Body of pancreas (tissue), 4 donors: ENCODE results near the gene PPP2R5C. TPM values are rescaled to one million over a fixed set of nuclear protein-coding genes. Genes with fewer than 3 reads are reported as not detected.

Experiments
- ATAC-seq: fragments of 150-250 bp; one replicate; pipeline ENCODE4 v1.9.1; 2016
- DNase-seq, 4 donors: peaks; one replicate each; pipeline ENCODE4 v3.0.0-alpha.2; 2019
- H3K27ac ChIP-seq, 4 donors: fragments of 200-600 bp; sonication (generic); 1 replicate in 3 of 4; 2 replicates in 1 of 4; pipeline versions ENCODE4 v1.5.1 to v1.6.1; 2016 to 2019; ENCODE audit warnings: mild to moderate bottlenecking in 1 of 4, mixed read lengths in 1 of 4, moderate library complexity in 1 of 4
- H3K27me3 ChIP-seq, 2 donors: fragments of 200-600 bp; sonication (generic); one replicate each; pipeline ENCODE4 v1.6.0; 2016; ENCODE audit warnings: mild to moderate bottlenecking in 1 of 2
- H3K36me3 ChIP-seq, 2 donors: fragments of 200-600 bp; sonication (generic); replicated peaks in 1 of 2; 2 replicates each; pipeline ENCODE4 v1.5.1; 2016; ENCODE audit warnings: low read depth in 2 of 2; ENCODE audit not compliant: insufficient read depth in 1 of 2
- H3K4me1 ChIP-seq: fragments of 200-600 bp; sonication (generic); one replicate; pipeline ENCODE4 v1.6.0; 2016
- H3K4me3 ChIP-seq, 2 donors: fragments of 200-600 bp; sonication (generic); 1 replicate in 1 of 2; 2 replicates in 1 of 2; pipeline ENCODE4 v1.5.1; 2016 to 2019
- H3K9me3 ChIP-seq, 3 donors: fragments of 200-600 bp; sonication (generic); 1 replicate in 2 of 3; 2 replicates in 1 of 3; pipeline ENCODE4 v1.5.1; 2016
- POLR2A ChIP-seq, 3 donors: fragments of 450-650 bp; IDR thresholded peaks; one replicate each; pipeline ENCODE4 v1.6.1; 2016; ENCODE audit warnings: antibody characterized with exemption in 3 of 3, mild to moderate bottlenecking in 2 of 3
- WGBS, 2 donors: methylation state at CpG; one replicate each; pipeline ENCODE4 v1.1.5; 2017; 5-methylcytosine and 5-hydroxymethylcytosine counted together
- intact Hi-C: fragments of 100-400 bp; cut with DNase I; formaldehyde crosslinking; loops from one replicate; pipeline ENCODE4 v1.15.1; 2023
- small RNA-seq: library from RNA; depleted of rRNA; stranded (forward); fragments of <200 nt; gene quantifications from one replicate; pipeline ENCODE3, GENCODE V24; 2016
- total RNA-seq, 2 donors: library from RNA; depleted of rRNA; stranded (reverse); fragments of >200 nt; gene quantifications; one replicate each; pipeline ENCODE4 v1.1.0, GENCODE V29; 2016
- TF ChIP-seq, protein P1 (sequence below), 7 experiments: fragments of 450-650 bp in 4 of 7; fragments of 200-600 bp in 3 of 7; sonication (generic) in 3 of 7; IDR thresholded peaks; one replicate each; pipeline ENCODE4 v1.5.1; 2016 to 2019; ENCODE audit warnings: antibody characterized with exemption in 7 of 7

Gene PPP2R5C
- total RNA-seq, 2 donors from 2014 or later, result 59.0 to 77.6 TPM

DNA sequence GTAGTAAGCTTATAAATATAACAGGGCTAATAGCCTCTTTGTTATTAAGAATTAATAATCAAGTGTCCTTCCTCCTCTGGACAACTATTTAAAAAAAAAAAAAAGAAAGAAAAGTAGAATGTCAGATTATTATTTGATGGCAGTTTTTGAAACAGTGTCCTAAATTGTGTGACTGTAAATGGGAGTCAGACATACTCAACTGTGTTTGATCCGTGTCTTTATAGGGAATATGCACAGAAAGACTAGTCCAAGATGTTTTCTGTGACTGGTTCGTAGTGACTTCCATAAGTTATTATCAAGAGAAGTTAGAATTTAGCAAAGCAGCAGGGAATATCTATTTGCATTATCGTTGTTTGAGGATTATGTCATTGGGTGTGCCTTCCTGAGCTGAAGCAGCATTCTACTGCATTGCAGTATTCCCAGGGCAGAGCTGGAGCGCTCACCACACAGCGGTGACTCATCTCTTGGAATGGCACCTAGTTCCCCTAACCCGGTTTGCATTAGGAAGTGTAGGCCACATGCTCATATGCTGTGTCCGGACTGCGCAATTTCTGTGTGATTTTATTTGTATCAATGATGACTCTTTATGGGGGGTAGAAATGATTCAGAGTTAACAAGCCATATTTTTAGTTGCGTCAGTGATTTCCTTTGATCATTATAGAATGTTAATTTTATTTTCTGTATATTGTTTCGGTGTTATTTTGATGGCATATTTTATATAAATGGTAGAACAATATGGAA lies 210.8 kb downstream of the PPP2R5C start:
- ATAC-seq (peak; percentile 99), DNase-seq (peak; percentile 75 to 91 (median 86))
- no peak overlapping the region for H3K4me3 ChIP-seq
- no peaks in the 10 kb centered on the region for H3K9me3 ChIP-seq
- H3K27me3 ChIP-seq, result no peaks in the 10 kb centered on the region
- WGBS, 2 donors, result 36 to 37% methylated on average over 9 to 10 of the region's 10 CpGs
- peak overlapping the region; percentile 52 to 79 (median 69) for H3K27ac ChIP-seq
- peak in 1 of 3 donors; percentile 20 for TF ChIP-seq POLR2A (IDR thresholded peaks at IDR 0.05)
- TF ChIP-seq, protein P1, sequence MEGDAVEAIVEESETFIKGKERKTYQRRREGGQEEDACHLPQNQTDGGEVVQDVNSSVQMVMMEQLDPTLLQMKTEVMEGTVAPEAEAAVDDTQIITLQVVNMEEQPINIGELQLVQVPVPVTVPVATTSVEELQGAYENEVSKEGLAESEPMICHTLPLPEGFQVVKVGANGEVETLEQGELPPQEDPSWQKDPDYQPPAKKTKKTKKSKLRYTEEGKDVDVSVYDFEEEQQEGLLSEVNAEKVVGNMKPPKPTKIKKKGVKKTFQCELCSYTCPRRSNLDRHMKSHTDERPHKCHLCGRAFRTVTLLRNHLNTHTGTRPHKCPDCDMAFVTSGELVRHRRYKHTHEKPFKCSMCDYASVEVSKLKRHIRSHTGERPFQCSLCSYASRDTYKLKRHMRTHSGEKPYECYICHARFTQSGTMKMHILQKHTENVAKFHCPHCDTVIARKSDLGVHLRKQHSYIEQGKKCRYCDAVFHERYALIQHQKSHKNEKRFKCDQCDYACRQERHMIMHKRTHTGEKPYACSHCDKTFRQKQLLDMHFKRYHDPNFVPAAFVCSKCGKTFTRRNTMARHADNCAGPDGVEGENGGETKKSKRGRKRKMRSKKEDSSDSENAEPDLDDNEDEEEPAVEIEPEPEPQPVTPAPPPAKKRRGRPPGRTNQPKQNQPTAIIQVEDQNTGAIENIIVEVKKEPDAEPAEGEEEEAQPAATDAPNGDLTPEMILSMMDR (IDR thresholded peaks at IDR 0.05), result no peak
- intact Hi-C loops, result no loop called here
- peaks cover 2 to 3% of the 10 kb centered on the region in 2 donors for H3K36me3 ChIP-seq
- H3K4me1 ChIP-seq, result peaks cover 34% of the 10 kb centered on the region

GRCh38 chr14:101973356-101973755 lies 211.8 kb downstream of the PPP2R5C start:
- Histone ChIP-seq H3K27ac (no peak overlapping the region), H3K4me1 (peaks cover 27% of the 10 kb centered on the region), H3K9me3 (no peaks in the 10 kb centered on the region), H3K27me3 (no peaks in the 10 kb centered on the region), H3K36me3 (peaks cover 2 to 3% of the 10 kb centered on the region in 2 donors), H3K4me3 (no peak overlapping the region)
- TF ChIP-seq, protein P1 (IDR thresholded peaks at IDR 0.05), result no peak
- no peak for TF ChIP-seq POLR2A (IDR thresholded peaks at IDR 0.05)
- ATAC-seq (no peak), DNase-seq (no peak)
- intact Hi-C loops, result no loop called here
- WGBS, 2 donors, result 92 to 97% methylated on average over 7 of the region's 7 CpGs

GRCh38 chr14:101975231-101975630 lies 213.7 kb downstream of the PPP2R5C start:
- no peaks in the 10 kb centered on the region for H3K9me3 ChIP-seq
- H3K27ac ChIP-seq, result no peak overlapping the region
- H3K4me1 ChIP-seq, result peaks cover 33% of the 10 kb centered on the region
- DNase-seq, result no peak
- no peak for TF ChIP-seq POLR2A (IDR thresholded peaks at IDR 0.05)
- TF ChIP-seq, protein P1 (IDR thresholded peaks at IDR 0.05), result no peak
- ATAC-seq, result no peak
- H3K36me3 ChIP-seq, result peaks cover 2 to 3% of the 10 kb centered on the region in 2 donors
- no peaks in the 10 kb centered on the region for H3K27me3 ChIP-seq
- intact Hi-C loops, result no loop called here
- no peak overlapping the region for H3K4me3 ChIP-seq
- 77 to 83% methylated on average over 7 of the region's 7 CpGs for WGBS, 2 donors

Small RNA genes within 50 kb of the gene (small RNA-seq; reads per million reads assigned to genes)
- gene AL118558.2 (not detected), gene RNU6-790P (not detected)

Other genes with a start within 250 kb of the PPP2R5C start
- 1 to 10 TPM; 1.3 to 2.0 TPM for gene DIO3, start 200.2 kb upstream of the PPP2R5C start, total RNA-seq
- 100 to 1,000 TPM; 171 to 219 TPM for gene DYNC1H1, start 202.9 kb downstream of the PPP2R5C start, total RNA-seq